GM12878 (cell line): Measurements from ENCODE around the gene STK4. TPM values are rescaled to one million over a fixed set of nuclear protein-coding genes. Genes with fewer than 3 reads are reported as not detected.

ENCODE experiments used
- EP300 ChIP-seq, 2 experiments: fragments of 150-350 bp in 1 of 2; IDR thresholded peaks; 2 replicates each; pipeline ENCODE4 v1.6.1; 2011 to 2012; ENCODE audit warnings: low read depth in 2 of 2, low read length in 2 of 2, borderline replicate concordance in 1 of 2, improper control_type of control experiment in 1 of 2, inconsistent platforms in 1 of 2; ENCODE audit not compliant: control insufficient read depth in 1 of 2
- GATAD2B ChIP-seq: fragments of 450-650 bp; conservative IDR thresholded peaks from 2 replicates; pipeline ENCODE4 v1.6.1; 2017; ENCODE audit warnings: low read depth, mild to moderate bottlenecking, moderate library complexity
- KAT2A ChIP-seq: conservative IDR thresholded peaks from 2 replicates; pipeline ENCODE4 v1.6.1; 2011; ENCODE audit warnings: low read depth, low read length; ENCODE audit not compliant: control insufficient read depth
- KLF5 ChIP-seq: fragments of 450-650 bp; IDR thresholded peaks from 2 replicates; pipeline ENCODE4 v1.6.1; 2014; ENCODE audit warnings: mild to moderate bottlenecking; ENCODE audit not compliant: partially characterized antibody
- MEF2B ChIP-seq: fragments of 450-650 bp; IDR thresholded peaks from 2 replicates; pipeline ENCODE4 v1.6.1; 2018; ENCODE audit warnings: mild to moderate bottlenecking, moderate library complexity; ENCODE audit not compliant: partially characterized antibody, poor library complexity, severe bottlenecking
- MTA2 ChIP-seq: fragments of 450-650 bp; IDR thresholded peaks from 2 replicates; pipeline ENCODE4 v1.6.1; 2016; ENCODE audit warnings: low read depth, mild to moderate bottlenecking, moderate library complexity
- NFYA ChIP-seq: IDR thresholded peaks from 2 replicates; pipeline ENCODE4 v1.6.1; 2011; ENCODE audit warnings: low read depth, mild to moderate bottlenecking, low read length, improper control_type of control experiment, borderline replicate concordance
- NR2C2 ChIP-seq: IDR thresholded peaks from 2 replicates; pipeline ENCODE4 v1.6.1; 2011; ENCODE audit warnings: borderline replicate concordance, low read depth; ENCODE audit not compliant: control insufficient read depth, insufficient read length
- PAX5 ChIP-seq: IDR thresholded peaks from 2 replicates; pipeline ENCODE4 v1.6.1; 2011; ENCODE audit warnings: low read depth, low read length, borderline replicate concordance
- PRDM15 ChIP-seq: fragments of 450-650 bp; formaldehyde crosslinking; IDR thresholded peaks from 2 replicates; pipeline ENCODE4 v1.4.0; 2020; ENCODE audit warnings: mild to moderate bottlenecking, moderate library complexity
- SP1 ChIP-seq: IDR thresholded peaks from one replicate; pipeline ENCODE4 v1.6.1; 2011; ENCODE audit warnings: low read depth, low read length
- TCF7 ChIP-seq: IDR thresholded peaks from 2 replicates; pipeline ENCODE4 v1.6.1; 2014; ENCODE audit warnings: antibody characterized with exemption, borderline replicate concordance
- ZBTB4 ChIP-seq: fragments of 450-650 bp; formaldehyde crosslinking; IDR thresholded peaks from 2 replicates; pipeline ENCODE4 v1.4.0; 2022; ENCODE audit warnings: mild to moderate bottlenecking, moderate library complexity
- ZNF217 ChIP-seq: fragments of 450-650 bp; IDR thresholded peaks from 2 replicates; pipeline ENCODE4 v1.6.1; 2017; ENCODE audit warnings: antibody characterized with exemption, mild to moderate bottlenecking
- ZNF592 ChIP-seq: fragments of 450-650 bp; IDR thresholded peaks from 2 replicates; pipeline ENCODE4 v1.6.1; 2017; ENCODE audit warnings: mild to moderate bottlenecking, moderate library complexity
- ZSCAN29 ChIP-seq: fragments of 450-650 bp; IDR thresholded peaks from 2 replicates; pipeline ENCODE4 v1.6.1; 2017; ENCODE audit warnings: mild to moderate bottlenecking, moderate library complexity
- ZZZ3 ChIP-seq: IDR thresholded peaks from 2 replicates; pipeline ENCODE4 v1.6.1; 2011; ENCODE audit warnings: low read depth; ENCODE audit not compliant: control insufficient read depth, insufficient read length
- polyA plus RNA-seq, 11 experiments: library from polyadenylated mRNA; depleted of rRNA in 4 of 11; unstranded in 6 of 11; stranded (reverse) in 5 of 11; fragments of >200 nt; fragmentation: Nextera tagmentation in 4 of 11; fragmentation: Illumina TruSeq in 1 of 11; extraction: Ambion mirVana in 4 of 11; extraction: Trizol in 1 of 11; gene quantifications; 1 replicate in 1 of 11; 2 replicates in 10 of 11; pipeline versions ENCODE4 v1.2.1 to v1.2.3, GENCODE V29; 2011 to 2016; ENCODE audit warnings: inconsistent platforms in 2 of 11, missing spikeins in 2 of 11, low read depth in 1 of 11
- total RNA-seq, 4 experiments: library from RNA; depleted of rRNA in 3 of 4; stranded (reverse); fragments of >200 nt in 3 of 4; fragmentation: Illumina TruSeq in 1 of 4; extraction: Trizol in 1 of 4; gene quantifications; 2 replicates each; pipeline versions ENCODE4 v1.2.1 to v1.2.3, GENCODE V29; 2013 to 2021

The STK4 gene
- total and polyA plus RNA-seq, 10 of the 15 experiments (the other 5 are each of a cell fraction or from before 2014, with no cell fraction given) = 24.0 to 135 (median 89.7) TPM

GRCh38 chr20:45032781-45033180 lies 66.5 kb downstream of the STK4 start (continued):
- TF ChIP-seq MEF2B (peak; percentile 68), GATAD2B (no peak), ZZZ3 (no peak), ZNF592 (no peak), EP300 (IDR thresholded peaks at IDR 0.05; ENCODE audit: borderline replicate concordance in 1 of 2, control insufficient read depth in 1 of 2, low read depth in 2 of 2, low read length in 2 of 2) (no peak), PAX5 (no peak), SP1 (no peak), ZBTB4 (CRISPR knock-in tag) (no peak), TCF7 (no peak), PRDM15 (CRISPR knock-in tag) (no peak), KAT2A (no peak), NR2C2 (no peak), MTA2 (0 out of 2 replicates have a peak, but pooled peaks have one; percentile 32), NFYA (no peak), ZNF217 (0 out of 2 replicates have a peak, but pooled peaks have one; percentile 25), KLF5 (no peak), ZSCAN29 (no peak)
